GM18499 (cell line): ENCODE data around the gene TPK1.
"Not testable (repeated sequence)": the region's sequence is repeated elsewhere in the genome, so short reads cannot be mapped to it uniquely, and the experiment has no call there.

ENCODE experiments used
- ATAC-seq: cut with Tn5 transposase; IDR thresholded peaks from one replicate; pipeline ENCODE4 v1.9.1; 2021; ENCODE audit warnings: moderate number of reproducible peaks; ENCODE audit not compliant: insufficient read depth, unreplicated experiment

The TPK1 gene

GRCh38 chr7:144730224-144730623, 105.6 kb downstream of the TPK1 start:
- ATAC-seq = no peak

DNA sequence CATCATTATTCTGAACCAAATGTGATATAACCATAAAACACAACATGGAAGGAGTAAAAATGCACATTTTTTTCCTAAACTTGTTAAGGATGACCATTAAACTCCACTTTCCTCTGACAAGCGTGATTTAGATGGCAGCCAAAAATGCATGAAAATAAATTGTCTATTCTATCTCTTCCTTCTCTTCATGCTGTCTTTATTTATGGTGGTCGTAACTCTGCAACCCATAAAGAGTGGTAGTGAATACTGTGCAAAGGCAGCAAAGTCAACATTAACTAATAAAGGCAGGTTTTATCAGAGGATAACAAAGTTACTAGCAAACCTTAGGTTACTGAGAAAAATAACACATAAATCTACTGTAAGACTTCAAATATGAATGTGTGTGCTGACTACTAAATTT, 106.6 kb downstream of the TPK1 start:
- no peak for ATAC-seq

DNA sequence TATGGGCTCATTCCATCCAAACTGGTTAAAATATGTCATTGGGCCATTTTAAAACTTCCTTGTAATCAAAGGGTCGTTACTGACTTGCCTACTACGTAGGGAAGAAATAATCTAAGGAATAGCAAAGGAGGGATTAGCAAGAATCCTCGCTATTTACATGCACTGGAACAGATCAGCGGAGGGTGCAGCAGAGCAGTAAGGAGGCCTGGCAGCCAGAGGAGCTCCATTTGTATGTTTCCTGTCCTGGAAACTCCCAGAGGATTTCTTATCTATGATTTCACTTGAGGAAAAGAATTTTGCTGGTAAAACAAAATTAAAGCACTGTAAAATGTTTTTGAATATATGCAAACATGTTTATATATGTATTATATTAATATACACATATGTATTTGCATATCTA, 107.3 kb downstream of the TPK1 start:
- ATAC-seq = no peak

DNA sequence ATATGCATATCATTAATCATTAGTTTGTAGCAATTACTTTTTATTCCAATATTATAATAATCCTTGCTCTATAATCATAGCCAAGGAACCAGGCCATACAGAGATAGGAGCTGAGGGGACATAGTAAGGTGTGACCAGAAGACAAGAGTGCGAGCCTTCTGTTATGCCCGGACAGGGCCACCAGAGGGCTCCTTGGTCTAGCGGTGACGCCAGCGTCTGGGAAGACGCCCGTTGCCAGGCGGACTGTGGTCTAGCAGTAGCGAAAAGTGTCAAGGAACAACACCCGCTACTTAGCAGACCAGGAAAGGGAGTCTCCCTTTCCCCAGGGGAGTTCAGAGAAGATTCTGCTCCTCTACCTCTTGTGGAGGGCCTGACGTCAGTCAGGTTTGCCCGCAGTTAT, 109.0 kb downstream of the TPK1 start:
- ATAC-seq = not testable (repeated sequence)

GRCh38 chr7:144725070-144725469, 110.8 kb downstream of the TPK1 start:
- ATAC-seq = peak; percentile 98

DNA sequence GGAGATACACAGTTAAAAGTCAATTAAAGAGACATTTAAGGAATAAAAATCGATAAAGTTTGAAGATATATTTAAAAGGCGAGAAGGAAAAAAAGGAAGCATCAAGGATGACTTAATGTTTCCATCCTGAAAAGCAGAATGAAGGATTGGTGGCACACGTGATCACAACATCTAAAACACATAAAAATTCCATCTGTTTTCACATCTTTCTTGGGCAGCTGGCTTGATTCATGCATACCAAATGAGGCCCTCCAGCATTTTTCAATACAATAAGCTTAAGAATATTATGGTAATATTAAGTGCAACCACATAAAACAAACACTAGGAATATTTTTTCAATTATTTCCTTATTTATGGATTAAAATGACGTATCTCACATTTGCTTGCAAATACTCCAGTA, 112.6 kb downstream of the TPK1 start:
- ATAC-seq = no peak

DNA sequence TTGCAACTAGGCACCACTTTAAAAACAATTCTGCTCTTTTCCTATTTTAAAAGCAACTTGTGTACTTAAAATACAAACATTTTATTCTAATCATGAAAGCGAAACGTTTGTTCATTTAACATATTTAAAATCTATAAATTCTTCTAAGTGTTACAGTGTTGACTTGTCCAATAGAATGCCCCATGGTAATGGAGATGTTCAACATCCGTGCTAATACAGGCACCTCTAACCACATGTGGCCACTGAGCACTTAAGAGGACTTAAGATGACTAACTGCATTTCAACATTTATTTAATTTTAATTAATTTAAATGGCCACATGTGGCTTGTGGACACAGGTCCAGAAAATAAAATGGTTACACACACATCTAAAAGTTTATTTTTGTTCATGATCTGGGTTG, 115.1 kb downstream of the TPK1 start:
- ATAC-seq = no peak

- no peak for ATAC-seq
Observed at GRCh38 chr7:144720149-144720548, 115.7 kb downstream of the TPK1 start.

GRCh38 chr7:144717720-144718119, 118.1 kb downstream of the TPK1 start:
- ATAC-seq = no peak

GRCh38 chr7:144713850-144714249, 122.0 kb downstream of the TPK1 start:
- ATAC-seq = no peak

GRCh38 chr7:144710791-144711190, 125.1 kb downstream of the TPK1 start:
- ATAC-seq = no peak

DNA sequence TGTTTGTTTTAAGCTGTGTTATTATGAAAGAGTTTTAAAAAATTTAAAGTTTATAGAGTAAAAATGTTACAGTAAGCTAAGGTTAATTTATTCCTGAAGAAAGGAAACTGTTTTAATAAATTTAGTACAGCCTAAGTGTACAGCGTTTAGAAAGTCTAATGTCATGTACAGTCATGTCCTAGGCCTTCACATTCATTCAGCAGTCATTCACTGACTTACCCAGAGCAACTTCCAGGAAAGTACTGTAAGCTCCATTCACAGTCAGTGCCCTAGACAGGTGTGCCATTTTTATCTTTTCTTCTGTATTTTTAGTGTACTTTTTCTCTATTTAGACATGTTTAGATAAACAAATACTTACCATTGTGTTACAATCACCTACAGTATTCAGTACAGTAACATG, 126.8 kb downstream of the TPK1 start:
- ATAC-seq = no peak

- no peak for ATAC-seq
Observed at GRCh38 chr7:144691240-144691639, 144.6 kb downstream of the TPK1 start.

- ATAC-seq = no peak
Observed at GRCh38 chr7:144682581-144683280, 153.1 kb downstream of the TPK1 start.

DNA sequence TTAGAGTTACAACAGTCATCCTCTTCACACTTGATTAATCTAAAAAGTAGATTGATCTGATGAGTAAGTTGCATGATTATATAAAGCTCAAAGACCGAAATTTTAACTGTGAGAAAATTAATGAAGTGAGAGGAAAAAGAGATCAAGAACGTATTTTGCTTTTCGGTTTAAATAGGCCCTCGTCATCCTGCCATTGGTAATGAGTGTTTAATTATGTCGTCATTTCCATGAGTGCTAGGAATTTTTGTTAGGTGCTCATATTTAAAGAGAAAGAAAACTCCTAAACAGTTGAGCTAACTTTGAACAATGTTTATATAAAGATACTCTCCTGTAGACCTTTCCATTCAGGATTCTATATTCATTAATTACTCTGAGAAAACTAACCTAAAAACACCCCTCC, 159.4 kb downstream of the TPK1 start:
- ATAC-seq = no peak

DNA sequence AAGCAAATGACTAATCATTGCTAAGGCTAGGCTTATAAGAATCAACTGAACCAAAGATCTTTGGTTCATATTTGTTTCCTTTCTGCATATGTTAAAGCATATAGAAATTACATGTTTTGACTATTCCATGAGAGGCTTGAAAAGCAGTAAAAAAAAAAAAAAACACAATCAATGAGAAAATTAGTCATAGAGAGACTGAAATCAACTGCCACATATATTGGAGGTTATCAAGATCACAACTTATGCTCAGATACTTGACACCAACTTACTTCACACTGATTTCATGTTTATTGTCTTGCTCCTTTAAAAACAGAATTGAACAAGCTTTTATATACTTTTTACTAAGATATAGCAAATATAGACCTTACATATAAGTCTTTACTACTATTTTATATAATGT, 161.3 kb downstream of the TPK1 start:
- ATAC-seq = no peak

DNA sequence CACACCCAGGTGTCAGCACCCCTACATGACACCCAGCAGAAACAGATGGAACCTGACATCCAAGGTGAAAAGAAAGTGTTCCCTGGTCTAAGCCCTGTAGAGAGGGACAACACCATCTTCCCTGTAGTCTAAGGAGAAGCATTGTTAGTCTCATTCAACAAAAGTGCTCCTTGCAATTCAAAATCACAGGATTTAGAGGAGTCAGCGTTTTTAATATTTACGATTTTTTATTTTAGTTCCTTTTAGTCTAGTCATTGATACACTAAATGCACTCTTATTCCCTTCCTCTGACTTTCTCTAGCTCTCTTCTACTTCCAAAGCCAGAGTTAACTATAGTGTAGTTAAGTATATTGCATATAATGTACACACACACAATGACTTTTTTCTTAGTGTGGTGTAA, 163.0 kb downstream of the TPK1 start:
- ATAC-seq = no peak

DNA sequence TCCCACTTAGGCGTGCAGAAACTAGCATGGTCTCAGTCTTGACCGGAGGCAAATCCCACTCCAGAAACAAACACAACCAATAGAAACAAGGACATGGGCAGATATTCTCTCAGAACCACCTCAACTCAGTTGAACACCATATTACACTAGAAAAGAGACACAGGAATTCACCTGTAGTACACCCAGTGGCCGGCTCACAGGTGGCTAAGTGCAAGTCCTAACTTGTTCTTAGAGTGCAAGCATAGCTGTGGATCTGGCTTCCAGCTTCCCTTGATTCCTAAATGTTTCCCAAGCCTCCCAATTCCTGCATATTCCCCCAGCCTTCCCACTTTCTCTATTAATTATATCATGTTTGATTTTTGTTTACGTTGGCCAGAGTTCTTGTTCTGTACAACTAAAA, 164.4 kb downstream of the TPK1 start:
- no peak for ATAC-seq

DNA sequence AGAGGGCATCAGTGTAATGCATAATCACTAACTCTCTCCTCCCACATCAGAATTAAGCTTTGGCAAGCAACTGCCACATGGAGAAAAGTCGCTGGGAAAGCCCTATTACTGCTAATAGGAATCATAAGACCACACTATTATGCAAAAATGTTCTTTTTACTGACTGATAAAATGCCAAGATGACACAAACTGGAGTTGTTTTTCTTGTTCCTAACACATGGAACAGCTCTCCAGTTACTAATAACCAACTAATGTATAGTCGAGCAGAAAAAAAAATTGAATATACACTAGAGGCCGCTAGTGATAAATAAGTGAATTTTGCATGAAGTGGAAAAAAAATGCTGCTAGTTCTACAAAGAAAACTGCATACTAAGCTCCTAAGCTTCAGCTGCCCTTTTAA, 165.6 kb downstream of the TPK1 start:
- ATAC-seq = no peak

- no peak for ATAC-seq
Observed at GRCh38 chr7:144668503-144668902, 167.3 kb downstream of the TPK1 start.

GRCh38 chr7:144665689-144666381, 170.0 kb downstream of the TPK1 start:
- no peak for ATAC-seq

DNA sequence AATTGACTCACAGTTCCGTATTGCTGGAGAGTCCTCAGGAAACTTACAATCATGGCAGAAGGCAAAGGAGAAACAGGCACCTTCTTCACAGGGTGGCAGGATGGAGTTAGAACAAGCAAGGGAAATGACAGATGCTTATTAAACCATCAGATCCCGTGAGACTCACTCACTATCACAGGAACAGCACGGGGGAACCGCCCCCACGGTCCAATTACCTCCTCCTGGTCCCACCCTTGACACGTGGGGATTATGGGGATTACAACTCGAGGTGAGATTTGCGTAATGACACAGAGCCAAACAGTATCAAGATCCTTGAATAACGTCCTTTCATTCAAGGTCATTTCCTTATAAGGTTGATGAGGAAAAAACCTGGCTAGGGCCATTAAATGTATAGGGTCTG, 176.6 kb downstream of the TPK1 start:
- ATAC-seq = no peak
